Fibroblast of villous mesenchyme (primary cell): ENCODE measurements around the gene TSPAN16. TPM values are rescaled to one million over a fixed set of nuclear protein-coding genes. Genes with fewer than 3 reads are reported as not detected.

Source experiments
- DNase-seq: peaks from one replicate; pipeline ENCODE4 v3.0.0-alpha.2; 2010; ENCODE audit warnings: low read depth
- H3K4me3 ChIP-seq: 2 replicates; pipeline ENCODE4 v1.5.1; 2011; ENCODE audit warnings: low read depth, mild to moderate bottlenecking, low read length
- total RNA-seq: library from RNA; depleted of rRNA; stranded (reverse); fragments of >200 nt; gene quantifications from 2 replicates; pipeline ENCODE4 v1.2.3, GENCODE V29; 2012
- TF ChIP-seq, protein P1 (sequence below): IDR thresholded peaks from 2 replicates; pipeline ENCODE4 v1.5.1; 2012; ENCODE audit warnings: low read depth, mild to moderate bottlenecking, low read length; ENCODE audit not compliant: insufficient read depth

The TSPAN16 gene
- total RNA-seq, 1 donor = not detected

DNA sequence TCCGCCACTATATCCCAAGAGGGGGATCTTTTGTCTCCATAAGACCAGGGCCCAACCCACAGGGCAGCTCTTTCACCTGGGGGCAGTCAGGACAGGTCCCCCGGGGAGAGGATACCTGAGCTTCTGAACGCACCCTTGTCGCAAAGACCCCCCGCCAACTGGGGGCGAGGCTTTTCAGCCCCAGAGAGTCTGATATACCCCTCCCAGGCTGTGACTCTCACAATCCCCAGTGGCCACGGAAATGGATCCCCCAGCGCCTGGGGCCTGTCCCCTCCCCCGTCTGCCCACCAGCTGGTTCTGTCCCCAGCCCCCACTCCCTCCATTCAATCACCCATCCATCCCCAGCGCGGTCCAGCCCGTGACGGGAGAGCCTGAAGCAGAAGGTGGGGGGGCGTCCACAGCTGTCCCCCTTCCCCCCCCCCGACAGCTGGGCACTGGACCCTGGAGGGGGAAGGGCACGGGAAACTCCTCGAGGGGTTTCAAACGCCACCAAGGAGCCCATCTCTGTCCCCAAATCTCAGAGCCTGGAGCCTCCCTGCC lies 34.5 kb upstream of the TSPAN16 start:
- TF ChIP-seq, protein P1, sequence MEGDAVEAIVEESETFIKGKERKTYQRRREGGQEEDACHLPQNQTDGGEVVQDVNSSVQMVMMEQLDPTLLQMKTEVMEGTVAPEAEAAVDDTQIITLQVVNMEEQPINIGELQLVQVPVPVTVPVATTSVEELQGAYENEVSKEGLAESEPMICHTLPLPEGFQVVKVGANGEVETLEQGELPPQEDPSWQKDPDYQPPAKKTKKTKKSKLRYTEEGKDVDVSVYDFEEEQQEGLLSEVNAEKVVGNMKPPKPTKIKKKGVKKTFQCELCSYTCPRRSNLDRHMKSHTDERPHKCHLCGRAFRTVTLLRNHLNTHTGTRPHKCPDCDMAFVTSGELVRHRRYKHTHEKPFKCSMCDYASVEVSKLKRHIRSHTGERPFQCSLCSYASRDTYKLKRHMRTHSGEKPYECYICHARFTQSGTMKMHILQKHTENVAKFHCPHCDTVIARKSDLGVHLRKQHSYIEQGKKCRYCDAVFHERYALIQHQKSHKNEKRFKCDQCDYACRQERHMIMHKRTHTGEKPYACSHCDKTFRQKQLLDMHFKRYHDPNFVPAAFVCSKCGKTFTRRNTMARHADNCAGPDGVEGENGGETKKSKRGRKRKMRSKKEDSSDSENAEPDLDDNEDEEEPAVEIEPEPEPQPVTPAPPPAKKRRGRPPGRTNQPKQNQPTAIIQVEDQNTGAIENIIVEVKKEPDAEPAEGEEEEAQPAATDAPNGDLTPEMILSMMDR = no peak
- peak overlapping the region; percentile 71 for H3K4me3 ChIP-seq
- DNase-seq = no peak

DNA sequence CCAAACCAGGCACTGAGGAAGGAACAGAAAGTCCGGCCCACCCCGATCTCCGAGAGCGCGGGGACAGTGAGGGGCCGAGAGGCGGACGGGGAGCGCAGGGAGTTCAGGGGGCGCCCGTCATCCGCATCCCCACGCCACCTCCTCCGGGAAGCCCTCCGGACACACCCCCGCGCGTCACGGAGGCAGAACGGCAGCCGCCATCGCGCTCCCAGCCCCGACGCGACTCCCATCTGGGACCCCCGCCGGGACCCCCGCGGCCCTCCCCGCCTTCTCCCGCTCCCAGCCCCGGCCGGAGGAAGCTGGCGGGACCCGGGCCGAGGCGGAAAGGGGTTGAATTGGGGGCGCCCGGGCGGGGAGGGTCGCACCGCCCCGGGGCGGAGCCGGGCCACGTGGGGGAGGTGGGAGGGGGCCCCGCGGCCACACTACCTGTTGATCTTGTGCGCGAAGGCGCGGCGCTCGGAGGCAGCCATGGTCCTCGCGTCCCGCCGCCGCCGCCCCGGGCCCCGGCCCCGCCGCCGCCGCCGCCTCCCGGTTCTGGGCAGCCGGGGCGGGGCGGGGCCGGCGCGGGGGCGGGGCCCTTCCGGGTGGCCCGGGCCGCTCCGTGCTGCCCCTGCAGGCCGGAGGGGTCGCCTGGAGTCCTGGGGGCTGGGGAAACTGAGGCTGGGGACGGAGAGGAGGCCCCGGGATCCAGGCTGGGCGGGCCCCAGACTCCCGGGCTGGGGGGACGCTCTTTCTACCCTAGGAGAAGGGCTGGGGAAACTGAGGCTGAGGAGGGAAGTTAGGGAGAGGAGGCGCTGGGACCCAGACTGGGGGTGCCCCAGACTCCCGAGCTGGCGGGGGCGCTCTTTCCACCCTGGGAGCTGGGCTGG lies 33.8 kb upstream of the TSPAN16 start, which contains the start of gene DOCK6:
Gene DOCK6 (minus strand): TSS at position 554 of the 869 bp plus-strand sequence. CDS start 84 bp downstream, at position 470.
- no peak for DNase-seq
- peak within 1 kb of the TSS; percentile 71 for H3K4me3 ChIP-seq
- TF ChIP-seq, protein P1 = peak; percentile 35

DNA sequence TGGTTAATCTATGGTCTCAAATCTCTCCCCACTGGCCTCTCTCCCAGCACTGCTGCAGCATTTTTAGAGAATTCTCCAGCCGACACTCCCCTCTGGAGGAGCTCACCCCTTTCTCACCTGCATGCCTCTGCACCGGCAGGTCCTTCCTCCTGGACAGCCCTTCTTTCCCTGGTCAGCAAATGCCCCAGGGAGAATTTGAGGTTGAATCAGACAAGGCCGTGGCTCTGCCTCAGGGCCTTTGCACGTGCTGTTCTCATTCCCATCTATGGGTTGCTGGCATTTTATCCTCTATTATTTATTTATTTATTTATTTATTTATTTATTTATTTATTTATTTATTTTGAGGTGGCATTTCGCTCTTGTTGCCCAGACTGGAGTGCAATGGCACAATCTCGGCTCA lies 32.2 kb upstream of the TSPAN16 start:
- TF ChIP-seq, protein P1 = no peak
- H3K4me3 ChIP-seq = no peak overlapping the region
- no peak for DNase-seq

DNA sequence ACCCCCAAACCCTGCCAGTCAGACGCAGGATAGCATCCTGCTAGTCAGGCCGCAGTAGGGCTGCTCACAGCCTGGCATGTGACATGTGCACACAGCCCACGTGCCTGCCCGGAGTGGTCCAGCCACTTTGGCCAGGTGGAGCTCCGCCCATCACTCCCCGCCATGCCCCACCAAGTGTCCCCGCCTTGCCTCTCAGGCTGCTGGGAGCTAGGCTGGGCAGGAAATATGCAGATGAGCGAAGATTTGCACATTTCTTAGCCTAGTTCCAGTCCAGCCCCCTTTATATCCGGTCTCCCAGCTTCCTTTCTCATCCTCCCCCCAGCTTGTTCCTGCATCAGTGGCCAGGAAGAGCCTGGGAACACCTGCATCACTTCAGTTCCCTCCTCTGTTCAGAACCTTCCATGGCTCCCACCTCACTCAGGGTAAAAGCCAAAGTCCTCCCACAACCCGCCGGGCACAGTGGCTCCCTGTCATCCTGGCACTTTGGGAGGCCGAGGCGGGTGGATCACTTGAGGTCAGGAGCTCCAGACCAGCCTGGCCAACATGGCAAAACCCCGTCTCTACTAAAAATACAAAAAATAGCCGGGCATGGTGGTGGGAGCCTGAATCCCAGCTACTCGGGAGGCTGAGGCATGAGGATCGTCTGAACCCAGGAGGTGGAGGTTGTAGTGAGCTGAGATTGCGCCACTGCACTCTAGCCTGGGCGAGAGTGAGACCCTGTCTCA lies 31.3 kb upstream of the TSPAN16 start:
- H3K4me3 ChIP-seq = no peak overlapping the region
- DNase-seq = no peak
- TF ChIP-seq, protein P1 = no peak

DNA sequence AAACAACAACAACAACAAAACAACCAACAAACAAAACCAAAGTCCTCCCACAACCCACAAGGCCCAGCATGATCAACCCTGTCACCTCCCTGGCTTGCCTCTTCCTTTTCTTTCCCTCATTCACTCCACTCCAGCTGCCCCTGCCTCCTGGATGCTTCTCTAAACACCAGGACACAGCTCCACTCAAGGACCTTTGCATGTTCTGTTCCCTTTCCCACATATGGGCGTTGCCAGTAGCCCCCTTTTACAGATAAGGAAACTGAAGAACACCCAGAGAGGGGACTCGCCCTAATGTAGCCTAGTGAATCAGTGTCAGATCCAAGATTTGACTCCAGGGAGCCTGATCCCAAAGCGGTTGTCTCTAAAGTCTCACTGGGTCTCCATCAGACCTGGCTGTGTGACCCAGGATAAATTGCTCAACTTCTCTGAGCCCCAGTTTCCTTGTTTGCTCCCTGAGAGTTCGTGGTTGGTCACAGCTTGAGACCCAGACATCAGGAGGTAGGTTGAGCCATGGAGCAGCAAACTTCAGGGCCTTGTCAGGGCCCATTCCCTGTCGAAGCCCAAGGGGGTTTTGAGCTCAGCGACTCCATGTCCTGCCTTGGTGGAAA lies 30.7 kb upstream of the TSPAN16 start:
- H3K4me3 ChIP-seq = no peak overlapping the region
- no peak for DNase-seq
- TF ChIP-seq, protein P1 = no peak

DNA sequence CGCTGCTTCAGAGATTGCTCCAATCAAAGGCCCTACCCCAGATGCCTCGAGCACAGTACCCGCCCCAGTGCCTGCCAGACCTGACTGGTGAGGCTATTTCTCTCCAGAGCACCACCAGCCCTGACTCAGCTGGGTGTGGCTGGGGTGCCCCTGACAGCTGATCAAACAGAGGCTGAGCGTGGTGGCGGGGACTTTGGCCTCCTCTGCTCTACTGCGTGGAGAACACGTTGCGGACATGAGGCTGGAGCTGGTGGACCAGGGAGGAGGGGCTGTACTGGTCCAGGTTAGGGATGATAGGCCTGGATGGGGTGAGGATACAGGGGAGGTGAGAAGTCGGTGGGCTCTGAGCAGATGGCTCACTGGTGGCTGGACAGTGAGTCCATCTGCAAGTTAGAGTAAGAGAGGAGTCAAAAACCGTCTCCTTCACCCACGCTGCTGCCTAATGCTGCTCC lies 30.1 kb upstream of the TSPAN16 start:
- H3K4me3 ChIP-seq = no peak overlapping the region
- TF ChIP-seq, protein P1 = no peak
- no peak for DNase-seq
